H1 (cell line): ENCODE results near the gene APOA4. TPM values are rescaled to one million over a fixed set of nuclear protein-coding genes. Genes with fewer than 3 reads are reported as not detected.

ENCODE experiments used
- ASH2L ChIP-seq: fragments of 200-600, 300-600 bp; sonication (generic); IDR thresholded peaks from one replicate; pipeline ENCODE4 v1.7.1; 2017; ENCODE audit warnings: low read length
- CBX8 ChIP-seq: fragments of 300-800, 300-1000 bp; sonication (generic); IDR thresholded peaks from 2 replicates; pipeline ENCODE4 v1.7.1; 2016; ENCODE audit warnings: low read depth, low read length, borderline replicate concordance
- CREB1 ChIP-seq: IDR thresholded peaks from 2 replicates; pipeline ENCODE4 v1.6.1; 2012; ENCODE audit warnings: inconsistent platforms
- KDM4A ChIP-seq: IDR thresholded peaks from one replicate; pipeline ENCODE4 v1.7.1; 2012; ENCODE audit warnings: low read depth, mild to moderate bottlenecking, moderate library complexity, low read length, inconsistent platforms; ENCODE audit not compliant: severe bottlenecking
- PHF8 ChIP-seq: fragments of 200-600 bp; sonication (generic); conservative IDR thresholded peaks from 2 replicates; pipeline ENCODE4 v1.7.1; 2012; ENCODE audit warnings: low read depth, mild to moderate bottlenecking, inconsistent platforms, low read length, moderate library complexity
- POLR2A ChIP-seq, 2 experiments: IDR thresholded peaks; 1 replicate in 1 of 2; 2 replicates in 1 of 2; pipeline ENCODE4 v1.6.1; 2011; ENCODE audit warnings: low read depth in 2 of 2, low read length in 2 of 2, mild to moderate bottlenecking in 2 of 2; ENCODE audit errors: control extremely low read depth in 1 of 2
- SIRT6 ChIP-seq: IDR thresholded peaks from one replicate; pipeline ENCODE4 v1.7.1; 2012; ENCODE audit warnings: low read length, inconsistent platforms
- SUZ12 ChIP-seq: fragments of 200-600 bp; sonication (generic); IDR thresholded peaks from 2 replicates; pipeline ENCODE4 v1.6.1; 2012; ENCODE audit warnings: mild to moderate bottlenecking, inconsistent platforms, low read length, moderate library complexity, mixed read lengths
- polyA plus RNA-seq, 7 experiments: library from polyadenylated mRNA; depleted of rRNA in 3 of 7; stranded (reverse) in 5 of 7; unstranded in 2 of 7; fragments of >200 nt in 5 of 7; fragments of 200-250 nt in 2 of 7; gene quantifications; 1 replicate in 5 of 7; 2 replicates in 1 of 7; 4 replicates in 1 of 7; pipeline versions ENCODE4 v1.2.1 to v1.2.3, GENCODE V29; 2011 to 2013; ENCODE audit warnings: missing spikeins in 2 of 7, mixed read lengths in 2 of 7
- total RNA-seq: library from RNA; stranded (reverse); fragmentation: NEBNext Ultra II Directional; extraction: Animal tissue kit (Norgen Biotek cat#: 25700); gene quantifications from 2 replicates; pipeline ENCODE4 v1.2.1, GENCODE V29; 2021
- TF ChIP-seq, protein P1 (sequence below): IDR thresholded peaks from 2 replicates; pipeline ENCODE4 v1.6.1; 2012; ENCODE audit warnings: inconsistent platforms

The APOA4 gene
- total and polyA plus RNA-seq, 2 of the 8 experiments (the other 6 are each of a cell fraction or from before 2014, with no cell fraction given), result not detected

- TF ChIP-seq SIRT6 (no peak), PHF8 (peak; percentile 59), CREB1 (no peak), POLR2A (IDR thresholded peaks at IDR 0.05; ENCODE audit: control extremely low read depth in 1 of 2, low read depth in 2 of 2, low read length in 2 of 2) (0 out of 3 replicates have a peak, but pooled peaks of 1 of the 2 experiments have one; percentile 52), KDM4A (peak; percentile 97), SUZ12 (no peak), ASH2L (peak; percentile 88), CBX8 (no peak)
- TF ChIP-seq, protein P1, sequence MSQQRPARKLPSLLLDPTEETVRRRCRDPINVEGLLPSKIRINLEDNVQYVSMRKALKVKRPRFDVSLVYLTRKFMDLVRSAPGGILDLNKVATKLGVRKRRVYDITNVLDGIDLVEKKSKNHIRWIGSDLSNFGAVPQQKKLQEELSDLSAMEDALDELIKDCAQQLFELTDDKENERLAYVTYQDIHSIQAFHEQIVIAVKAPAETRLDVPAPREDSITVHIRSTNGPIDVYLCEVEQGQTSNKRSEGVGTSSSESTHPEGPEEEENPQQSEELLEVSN, result peak; percentile 81
These were observed 12.9 kb upstream of the APOA4 start (continued) for GRCh38 chr11:116835791-116836631.
